OCI-LY7 (cell line): ENCODE results near the gene DMAC1.

ENCODE experiments used
- EZH2phosphoT487 ChIP-seq: fragments of 200-600 bp; sonication (generic); IDR thresholded peaks from 2 replicates; pipeline ENCODE4 v1.6.1; 2018; ENCODE audit warnings: low read depth, borderline replicate concordance, mild to moderate bottlenecking, mixed run types, antibody characterized with exemption, low read length, moderate library complexity, mixed read lengths
- TF ChIP-seq, protein P1 (sequence below): fragments of 200-600 bp; sonication (generic); conservative IDR thresholded peaks from 2 replicates; pipeline ENCODE4 v1.5.1; 2014; ENCODE audit warnings: mild to moderate bottlenecking, antibody characterized with exemption, low read length, moderate library complexity, mixed read lengths

- TF ChIP-seq, protein P1, sequence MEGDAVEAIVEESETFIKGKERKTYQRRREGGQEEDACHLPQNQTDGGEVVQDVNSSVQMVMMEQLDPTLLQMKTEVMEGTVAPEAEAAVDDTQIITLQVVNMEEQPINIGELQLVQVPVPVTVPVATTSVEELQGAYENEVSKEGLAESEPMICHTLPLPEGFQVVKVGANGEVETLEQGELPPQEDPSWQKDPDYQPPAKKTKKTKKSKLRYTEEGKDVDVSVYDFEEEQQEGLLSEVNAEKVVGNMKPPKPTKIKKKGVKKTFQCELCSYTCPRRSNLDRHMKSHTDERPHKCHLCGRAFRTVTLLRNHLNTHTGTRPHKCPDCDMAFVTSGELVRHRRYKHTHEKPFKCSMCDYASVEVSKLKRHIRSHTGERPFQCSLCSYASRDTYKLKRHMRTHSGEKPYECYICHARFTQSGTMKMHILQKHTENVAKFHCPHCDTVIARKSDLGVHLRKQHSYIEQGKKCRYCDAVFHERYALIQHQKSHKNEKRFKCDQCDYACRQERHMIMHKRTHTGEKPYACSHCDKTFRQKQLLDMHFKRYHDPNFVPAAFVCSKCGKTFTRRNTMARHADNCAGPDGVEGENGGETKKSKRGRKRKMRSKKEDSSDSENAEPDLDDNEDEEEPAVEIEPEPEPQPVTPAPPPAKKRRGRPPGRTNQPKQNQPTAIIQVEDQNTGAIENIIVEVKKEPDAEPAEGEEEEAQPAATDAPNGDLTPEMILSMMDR: no peak
- TF ChIP-seq EZH2phosphoT487: no peak
Measured at GRCh38 chr9:7780261-7780988, 19.2 kb downstream of the DMAC1 start.
